Testis (tissue), 5 donors: Measurements from ENCODE around the gene AP1S2. TPM values are rescaled to one million over a fixed set of nuclear protein-coding genes. Genes with fewer than 3 reads are reported as not detected.

Experiments used
- DNase-seq: peaks from one replicate; pipeline ENCODE4 v3.0.0-alpha.2; 2019
- H3K27ac ChIP-seq, 2 donors: fragments of 200-600 bp; sonication (generic); one replicate each; pipeline ENCODE4 v1.5.1; 2019
- H3K27me3 ChIP-seq: fragments of 200-600 bp; sonication (generic); one replicate; pipeline ENCODE4 v1.5.1; 2019
- H3K36me3 ChIP-seq: fragments of 200-600 bp; sonication (generic); one replicate; pipeline ENCODE4 v1.5.1; 2017; ENCODE audit warnings: low read depth; ENCODE audit errors: missing control alignments
- H3K4me1 ChIP-seq: fragments of 200-600 bp; sonication (generic); one replicate; pipeline ENCODE4 v1.5.1; 2019
- H3K4me3 ChIP-seq, 2 donors: fragments of 200-600 bp; sonication (generic); one replicate each; pipeline ENCODE4 v1.5.1; 2017 to 2019
- H3K9me3 ChIP-seq: fragments of 200-600 bp; sonication (generic); one replicate; pipeline ENCODE4 v1.5.1; 2017
- POLR2A ChIP-seq: fragments of 450-650 bp; IDR thresholded peaks from one replicate; pipeline ENCODE4 v1.6.1; 2017; ENCODE audit warnings: antibody characterized with exemption, mild to moderate bottlenecking, moderate library complexity
- WGBS, 2 donors: methylation state at CpG; one replicate each; pipeline ENCODE4 v1.1.5; 2018; 5-methylcytosine and 5-hydroxymethylcytosine counted together
- intact Hi-C: fragments of 100-400 bp; cut with DNase I; formaldehyde crosslinking; loops from one replicate; pipeline ENCODE4 v1.15.1; 2023; ENCODE audit warnings: low total_unique reads
- long read RNA-seq, 2 donors: transcript quantifications; one replicate each; lab custom pipeline, GENCODE V29; 2026
- polyA plus RNA-seq: library from polyadenylated mRNA; stranded (reverse); fragments of 350-450 nt; fragmentation: Illumina TruSeq; extraction: RNeasy Lipid Tissue Mini Kit (QIAGEN cat#74804); gene quantifications from one replicate; pipeline ENCODE4 v1.2.3, GENCODE V29; 2014; ENCODE audit warnings: low read depth, low replicate concordance; ENCODE audit not compliant: insufficient read depth
- total RNA-seq, 2 donors: library from RNA; depleted of rRNA; stranded (reverse); fragments of >200 nt; gene quantifications; one replicate each; pipeline ENCODE4 v1.2.3, GENCODE V29; 2016
- TF ChIP-seq, protein P1 (sequence below), 3 experiments: fragments of 450-650 bp in 2 of 3; fragments of 200-600 bp in 1 of 3; sonication (generic) in 1 of 3; IDR thresholded peaks; one replicate each; pipeline ENCODE4 v1.5.1; 2016 to 2019; ENCODE audit warnings: antibody characterized with exemption in 3 of 3, mild to moderate bottlenecking in 2 of 3, moderate library complexity in 1 of 3

Gene AP1S2
- 100 to 1,000 TPM in 1 of 2 donors, 10 to 100 TPM in 1; 69.8 to 107 TPM for total RNA-seq
- 60.8 TPM for polyA plus RNA-seq
- long read RNA-seq, donor 1, transcript AP1S2-201 (5 exons, 2,237 nt): major isoform, 13 of 15 reads
- long read RNA-seq, donor 1, partial matches to known transcripts: 0 of 15 reads
- long read RNA-seq, donor 1, other reads (novel, unspliced or antisense): 0 of 15 reads
- long read RNA-seq, donor 2, transcript AP1S2-201 (5 exons, 2,237 nt): major isoform, 11 of 12 reads
- long read RNA-seq, donor 2, partial matches to known transcripts: 0 of 12 reads
- long read RNA-seq, donor 2, other reads (novel, unspliced or antisense): 0 of 12 reads

DNA sequence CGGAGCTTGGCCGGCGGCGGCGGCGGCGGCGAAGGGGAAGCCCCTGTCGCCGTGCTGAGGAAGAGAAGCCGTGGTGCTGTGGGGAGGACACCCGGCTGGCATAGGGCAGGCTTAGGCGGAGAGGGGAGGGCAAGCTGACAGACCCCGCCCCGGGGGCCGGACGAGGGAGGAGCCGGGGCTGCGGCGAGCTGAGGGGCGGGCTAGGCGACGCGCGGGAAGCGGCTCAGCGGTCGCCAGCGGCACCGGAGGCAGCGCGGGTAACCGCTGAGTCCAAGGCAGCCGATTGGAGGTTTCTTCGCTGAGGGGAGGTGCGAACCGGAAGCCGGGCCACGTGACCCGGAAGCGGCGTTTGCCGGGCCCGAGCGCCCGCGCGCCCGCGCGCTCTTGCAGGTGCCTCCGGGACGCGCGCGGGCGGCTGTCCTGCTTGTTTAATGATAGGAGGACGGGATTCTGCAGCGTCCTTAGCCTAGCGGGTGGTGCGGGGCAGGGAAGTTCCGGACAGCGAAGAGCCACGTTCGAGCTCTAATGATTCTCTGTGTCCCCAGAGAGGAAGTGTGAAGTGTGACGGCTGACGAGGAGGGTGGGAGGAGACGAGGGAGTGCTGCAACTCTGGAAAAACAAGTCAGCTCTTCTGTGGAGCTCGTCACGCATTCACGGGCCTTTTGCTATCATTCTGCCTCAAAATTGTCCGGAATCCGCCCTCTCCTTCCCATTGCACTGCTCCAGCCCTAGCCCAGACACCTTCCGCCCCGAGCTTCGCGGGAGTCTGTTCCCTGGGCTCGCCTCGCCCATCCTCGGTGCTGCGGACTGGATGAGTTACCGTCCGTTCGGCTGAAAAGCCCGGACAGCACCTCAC, at the start of gene AP1S2:
AP1S2 (minus strand) TSS at position 102 of the 856 bp plus-strand sequence. CDS start 2,289 bp downstream, outside the sequence.
- no peaks in the 10 kb centered on the region for H3K36me3 ChIP-seq
- DNase-seq: peak; percentile 92
- H3K27me3 ChIP-seq: no peaks in the 10 kb centered on the region
- TF ChIP-seq, protein P1, sequence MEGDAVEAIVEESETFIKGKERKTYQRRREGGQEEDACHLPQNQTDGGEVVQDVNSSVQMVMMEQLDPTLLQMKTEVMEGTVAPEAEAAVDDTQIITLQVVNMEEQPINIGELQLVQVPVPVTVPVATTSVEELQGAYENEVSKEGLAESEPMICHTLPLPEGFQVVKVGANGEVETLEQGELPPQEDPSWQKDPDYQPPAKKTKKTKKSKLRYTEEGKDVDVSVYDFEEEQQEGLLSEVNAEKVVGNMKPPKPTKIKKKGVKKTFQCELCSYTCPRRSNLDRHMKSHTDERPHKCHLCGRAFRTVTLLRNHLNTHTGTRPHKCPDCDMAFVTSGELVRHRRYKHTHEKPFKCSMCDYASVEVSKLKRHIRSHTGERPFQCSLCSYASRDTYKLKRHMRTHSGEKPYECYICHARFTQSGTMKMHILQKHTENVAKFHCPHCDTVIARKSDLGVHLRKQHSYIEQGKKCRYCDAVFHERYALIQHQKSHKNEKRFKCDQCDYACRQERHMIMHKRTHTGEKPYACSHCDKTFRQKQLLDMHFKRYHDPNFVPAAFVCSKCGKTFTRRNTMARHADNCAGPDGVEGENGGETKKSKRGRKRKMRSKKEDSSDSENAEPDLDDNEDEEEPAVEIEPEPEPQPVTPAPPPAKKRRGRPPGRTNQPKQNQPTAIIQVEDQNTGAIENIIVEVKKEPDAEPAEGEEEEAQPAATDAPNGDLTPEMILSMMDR (IDR thresholded peaks at IDR 0.05): no peak
- no peak for TF ChIP-seq POLR2A
- H3K4me1 ChIP-seq: no peaks in the 10 kb centered on the region
- peak within 1 kb of the TSS; percentile 68 to 86 for H3K27ac ChIP-seq
- no peaks in the 10 kb centered on the region for H3K9me3 ChIP-seq
- 0% methylated on average over 51 of the region's 85 CpGs; no CpG with 5 or more reads in 1 of the 2 donors for WGBS, 2 donors
- H3K4me3 ChIP-seq: peak within 1 kb of the TSS; percentile 63 to 66
- intact Hi-C loops: no loop called here

DNA sequence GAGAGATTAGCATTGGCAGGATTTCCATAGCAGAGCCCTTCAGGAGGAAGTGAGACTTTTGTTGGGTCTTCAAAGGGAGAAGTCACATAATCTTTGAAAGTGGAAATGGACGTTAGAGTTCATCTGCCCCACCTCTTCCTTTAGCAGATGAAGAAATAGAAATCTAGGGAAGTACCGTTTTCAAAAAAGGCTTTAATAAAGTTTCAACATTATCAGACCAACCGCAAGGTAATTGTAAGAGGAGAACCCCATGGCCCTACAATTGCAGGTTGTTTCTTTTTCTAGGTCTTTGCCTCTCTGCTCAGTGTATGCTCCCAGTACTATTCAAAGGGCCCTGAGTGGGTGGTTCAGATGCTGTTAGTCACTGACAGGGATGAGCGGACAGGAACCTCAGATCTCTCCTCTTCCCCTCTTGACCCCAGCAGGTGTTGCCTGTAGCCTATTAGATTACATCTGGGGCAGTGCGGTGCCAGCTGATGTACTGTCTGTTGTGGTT, 48.6 kb upstream of the AP1S2 start:
- Histone ChIP-seq H3K27ac (no peak overlapping the region), H3K36me3 (no peaks in the 10 kb centered on the region), H3K9me3 (no peaks in the 10 kb centered on the region), H3K4me1 (no peaks in the 10 kb centered on the region), H3K4me3 (no peak overlapping the region), H3K27me3 (no peaks in the 10 kb centered on the region)
- TF ChIP-seq POLR2A: no peak
- TF ChIP-seq, protein P1 (IDR thresholded peaks at IDR 0.05): no peak
- 80 to 81% methylated on average over 4 to 5 of the region's 5 CpGs for WGBS, 2 donors
- intact Hi-C loops: no loop called here
- no peak for DNase-seq

DNA sequence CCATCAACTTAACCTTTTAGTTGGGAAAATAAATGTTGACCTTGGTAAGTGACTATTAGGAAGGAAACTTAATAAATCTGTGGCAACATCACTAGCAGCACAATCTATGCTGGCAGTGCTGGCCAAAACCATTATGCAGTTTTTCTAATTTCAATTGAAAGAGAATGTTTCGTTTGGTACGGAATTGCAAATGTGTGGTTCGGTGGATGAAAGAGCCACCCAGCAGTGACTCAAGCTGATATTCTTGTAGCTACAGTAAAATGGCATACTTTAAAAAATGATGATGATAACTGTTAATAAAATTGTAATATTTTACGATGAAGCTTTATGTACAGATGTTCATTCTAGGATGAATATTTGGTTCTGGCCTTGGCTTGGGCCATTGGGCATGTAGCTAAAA, 40.7 kb upstream of the AP1S2 start:
- TF ChIP-seq, protein P1 (IDR thresholded peaks at IDR 0.05): no peak
- no peak for TF ChIP-seq POLR2A
- H3K4me3 ChIP-seq: no peak overlapping the region
- DNase-seq: no peak
- no peaks in the 10 kb centered on the region for H3K27me3 ChIP-seq
- no peaks in the 10 kb centered on the region for H3K4me1 ChIP-seq
- no peaks in the 10 kb centered on the region for H3K36me3 ChIP-seq
- 83 to 86% methylated on average over 4 of the region's 4 CpGs for WGBS, 2 donors
- H3K27ac ChIP-seq: no peak overlapping the region
- intact Hi-C loops: no loop called here
- H3K9me3 ChIP-seq: no peaks in the 10 kb centered on the region

DNA sequence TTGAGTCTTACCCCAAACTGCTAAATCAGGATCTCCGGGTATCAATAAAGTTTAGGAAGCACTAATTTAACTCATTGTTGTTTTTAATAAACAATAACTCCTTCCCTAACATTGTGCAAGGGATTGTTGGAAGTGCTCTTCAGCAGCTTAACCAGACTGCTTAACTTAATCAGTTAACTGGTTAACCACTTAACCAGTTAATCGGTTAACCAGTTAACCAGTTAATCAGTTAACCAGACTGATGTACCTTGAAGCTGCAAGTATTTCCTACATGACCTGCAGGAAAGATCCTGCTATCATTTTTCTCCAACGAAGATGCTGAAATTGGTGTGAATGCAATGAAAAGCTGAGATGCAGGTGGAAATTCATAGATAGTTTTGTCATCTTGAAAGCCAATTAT, 40.1 kb upstream of the AP1S2 start:
- H3K27ac ChIP-seq: no peak overlapping the region
- DNase-seq: no peak
- no peak for TF ChIP-seq POLR2A
- TF ChIP-seq, protein P1 (IDR thresholded peaks at IDR 0.05): no peak
- H3K4me3 ChIP-seq: no peak overlapping the region
- no peaks in the 10 kb centered on the region for H3K9me3 ChIP-seq
- no peaks in the 10 kb centered on the region for H3K36me3 ChIP-seq
- intact Hi-C loops: no loop called here
- no peaks in the 10 kb centered on the region for H3K27me3 ChIP-seq
- 63 to 76% methylated on average over 3 of the region's 3 CpGs for WGBS, 2 donors
- no peaks in the 10 kb centered on the region for H3K4me1 ChIP-seq
